ENCODE data around the gene C1orf122.

C1orf122 gene

DNA sequence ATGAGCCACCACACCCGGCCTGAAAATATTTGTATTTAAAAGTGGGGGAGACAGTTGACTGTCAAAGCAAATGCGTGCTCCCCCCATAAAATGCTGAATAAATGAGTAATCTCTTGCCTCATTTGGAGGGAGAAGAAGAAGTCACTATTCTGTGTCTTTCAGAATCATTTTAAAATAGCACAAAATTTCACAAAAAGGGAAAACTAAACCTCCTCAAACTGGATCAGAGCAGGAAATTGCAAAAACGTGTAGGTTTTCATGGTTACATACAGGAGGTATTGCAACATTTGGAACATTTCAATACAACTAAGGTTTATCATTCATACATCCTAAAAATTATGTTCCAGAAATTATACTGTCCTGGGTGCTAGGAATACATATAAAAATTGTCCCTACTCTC is 38.2 kb downstream of the C1orf122 start:
- DNase-seq = peak; percentile 42 to 85 (median 65)

DNA sequence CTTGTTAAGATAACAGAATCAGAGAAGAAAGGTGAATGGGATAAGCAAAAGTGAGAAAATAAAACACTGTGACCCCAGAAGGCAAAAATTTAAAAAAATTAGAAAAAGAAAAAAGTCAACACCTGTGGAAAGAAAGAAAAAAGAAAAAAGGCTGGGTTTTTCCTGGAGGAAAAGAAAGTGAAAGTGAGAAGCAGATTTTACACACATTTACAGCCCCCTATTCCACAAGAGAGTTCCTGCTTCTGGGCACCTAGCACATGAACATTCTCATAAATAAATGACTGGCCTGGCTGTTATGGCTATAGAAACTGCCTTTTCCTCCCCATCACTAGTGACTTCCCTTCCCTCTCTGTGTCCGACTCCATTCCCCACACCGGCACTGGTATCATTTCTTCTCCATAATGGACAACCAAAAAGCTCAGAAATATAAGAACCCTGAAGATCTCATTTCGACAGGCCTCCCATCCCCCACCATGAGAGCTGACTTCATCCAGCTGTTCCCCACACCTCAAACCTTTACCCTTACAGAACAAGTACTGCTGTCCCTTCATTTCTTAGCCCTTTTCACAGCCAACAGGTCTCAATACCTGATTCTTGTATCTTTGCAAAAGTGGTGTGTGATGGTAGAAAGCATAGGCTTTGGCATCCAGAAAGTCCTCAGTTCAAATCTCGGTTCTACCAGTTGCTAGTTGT is 39.2 kb downstream of the C1orf122 start:
- DNase-seq = peak in 2 of 4 experiments; percentile 11 to 30

DNA sequence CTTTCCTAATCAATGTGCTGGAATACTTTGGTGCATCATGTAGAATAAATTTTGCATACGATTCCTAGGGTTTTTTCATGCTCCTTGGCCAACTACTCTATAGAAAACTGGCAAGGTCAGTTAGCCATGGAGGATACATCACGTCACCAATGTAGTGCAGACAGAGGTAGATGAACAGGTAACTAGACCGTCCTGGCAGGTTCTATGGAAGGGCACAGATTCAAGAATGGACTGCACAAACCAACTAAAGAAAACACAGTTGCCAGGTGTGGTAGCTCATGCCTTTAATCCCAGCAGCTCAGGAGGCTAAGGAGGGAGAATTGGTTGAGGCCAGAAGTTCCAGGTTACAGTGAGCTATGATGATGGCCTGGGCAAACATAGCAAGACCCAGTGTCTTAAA is 41.9 kb downstream of the C1orf122 start:
- no peak for DNase-seq

DNA sequence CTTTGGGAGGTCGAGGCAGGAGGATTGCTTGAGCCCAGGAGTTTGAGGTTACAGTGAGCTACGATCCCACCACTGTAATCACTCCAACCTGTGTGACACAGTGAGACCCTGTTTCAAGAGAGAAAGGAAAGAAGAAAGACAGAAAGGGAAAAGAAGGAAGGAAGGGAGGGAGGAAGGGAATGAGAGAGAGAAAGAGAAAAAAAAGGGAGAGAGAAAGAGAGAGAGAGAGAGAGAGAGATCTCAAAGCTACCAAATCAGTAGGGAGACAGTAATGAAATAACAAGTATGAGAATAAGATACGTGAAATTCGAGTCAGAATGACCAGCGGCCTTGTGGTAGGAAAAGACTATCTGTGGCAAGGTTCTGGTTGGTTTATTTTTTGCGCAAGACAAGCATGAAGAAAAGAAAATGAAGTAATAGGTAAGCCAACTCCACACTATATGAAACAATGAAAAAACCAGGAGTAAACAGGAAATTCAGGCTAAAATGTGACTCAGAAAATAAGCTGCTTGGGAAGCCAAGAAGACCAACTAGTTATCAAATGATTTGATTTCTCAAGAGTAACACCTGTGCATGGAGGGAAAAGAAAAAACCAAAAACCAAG is 42.9 kb downstream of the C1orf122 start:
- DNase-seq = peak; percentile 15 to 58 (median 47)

DNA sequence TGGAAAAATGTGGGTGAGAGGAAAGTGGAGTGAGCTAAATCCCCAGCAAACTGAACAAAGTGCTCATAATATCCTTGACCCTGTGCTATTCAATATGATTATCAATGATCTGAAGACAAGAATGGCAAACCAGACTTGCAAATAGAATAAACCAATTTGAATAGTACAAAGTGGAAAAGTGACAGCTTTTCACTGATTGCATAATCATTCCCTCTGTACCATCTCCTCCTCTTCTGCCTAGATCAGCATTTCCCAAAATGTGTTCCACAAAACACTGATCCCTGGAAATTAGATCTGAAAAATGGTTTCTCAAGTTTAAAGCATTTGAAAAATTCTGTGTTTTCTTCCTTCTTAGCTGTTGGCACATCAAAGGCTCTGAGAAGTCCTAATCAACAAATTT is 43.7 kb downstream of the C1orf122 start:
- peak in 1 of 4 experiments; percentile 23 for DNase-seq

DNA sequence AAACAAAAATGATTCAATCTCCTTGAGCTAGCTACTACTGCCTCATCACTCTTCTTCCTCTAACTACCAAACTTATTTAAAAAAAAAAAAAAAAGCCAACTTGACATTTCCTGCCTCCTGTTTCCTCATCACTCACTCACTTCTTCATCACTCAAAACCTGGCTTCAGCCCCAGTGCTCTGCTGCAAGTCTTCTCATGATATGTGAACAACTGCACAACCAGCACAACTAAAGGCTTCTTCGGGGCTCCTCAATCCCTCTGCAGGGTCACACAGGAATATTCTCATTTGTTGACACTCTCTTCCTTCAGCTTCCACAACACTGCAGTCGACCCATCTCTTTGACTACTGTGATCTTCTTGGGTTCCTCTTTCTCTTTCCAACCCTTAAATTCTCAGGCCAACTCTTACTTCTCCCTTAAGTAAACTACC is 44.2 kb downstream of the C1orf122 start:
- peak; percentile 58 to 72 (median 66) for DNase-seq

DNA sequence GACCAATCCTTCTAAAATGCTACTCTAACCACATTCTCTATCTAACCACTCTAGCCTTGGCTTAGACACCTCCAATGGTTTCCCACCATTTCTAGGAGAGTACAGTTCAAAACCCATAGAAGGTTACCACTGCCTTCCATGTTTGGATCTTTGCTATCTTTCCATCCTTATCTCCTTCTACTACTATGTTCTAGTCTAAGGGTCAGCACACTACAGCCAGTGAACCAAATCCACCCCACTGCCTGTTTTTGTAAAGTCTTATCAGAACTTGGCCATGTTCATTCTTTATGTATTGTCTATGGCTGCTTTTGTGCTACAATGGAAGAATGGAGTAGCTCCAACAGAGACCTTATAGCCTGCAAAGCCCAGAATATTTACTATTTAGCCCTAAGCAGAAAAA is 45.6 kb downstream of the C1orf122 start:
- no peak for DNase-seq

DNA sequence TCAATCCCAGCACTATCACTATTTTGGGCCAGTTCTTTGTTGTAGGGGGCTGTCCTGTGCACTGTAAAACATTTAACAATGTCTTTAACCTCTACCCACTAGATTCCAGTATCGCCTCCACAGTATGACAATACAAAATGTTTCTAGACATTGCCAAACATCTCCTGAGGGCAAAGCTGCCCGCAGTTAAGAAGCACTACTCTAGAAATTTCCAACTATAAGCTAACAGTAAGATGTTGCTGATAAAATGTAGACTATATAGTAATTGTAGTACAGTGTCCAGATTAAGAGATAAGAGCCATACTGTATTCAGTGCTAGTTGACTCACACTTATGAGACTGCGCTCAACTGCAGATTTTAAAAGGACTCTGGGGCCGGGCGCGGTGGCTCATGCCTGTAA is 46.8 kb downstream of the C1orf122 start:
- DNase-seq = no peak
